ENCODE results near the gene RASGRP2.

The RASGRP2 gene

DNA sequence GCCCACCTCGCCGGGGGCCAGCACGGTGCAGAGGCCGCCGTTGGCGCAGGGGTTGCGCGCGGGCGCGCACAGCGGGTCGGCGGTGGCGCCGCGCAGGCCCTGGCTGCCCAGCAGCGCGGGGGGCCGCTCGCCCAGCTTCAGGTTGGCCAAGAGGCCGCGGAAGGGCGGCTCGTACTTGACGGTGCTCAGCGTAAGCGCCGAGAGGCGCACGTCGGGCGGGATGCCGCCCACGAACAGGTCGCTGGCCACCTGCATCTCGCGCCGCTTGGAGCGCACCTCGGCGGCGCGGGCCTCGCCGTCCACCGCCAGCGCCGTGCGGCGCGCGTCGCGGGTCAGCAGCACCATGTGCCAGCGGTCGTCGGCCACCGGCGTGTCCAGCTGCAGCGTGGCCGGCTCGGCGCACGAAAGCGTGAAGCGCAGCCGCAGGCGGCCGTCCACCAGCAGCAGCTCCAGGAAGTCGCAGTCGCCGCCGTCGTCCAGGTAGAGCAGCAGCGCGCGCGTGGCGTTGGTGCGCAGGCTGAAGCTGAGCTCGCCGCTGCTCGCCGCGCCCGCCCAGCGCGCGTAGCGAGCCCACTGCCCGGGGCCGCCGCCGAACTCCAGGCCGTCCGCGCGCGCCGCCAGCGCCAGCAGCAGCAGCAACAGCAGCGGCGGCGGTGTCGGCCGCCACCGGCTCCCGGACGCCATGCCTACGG, 30.8 kb downstream of the RASGRP2 start:
- TF ChIP-seq, protein P1, sequence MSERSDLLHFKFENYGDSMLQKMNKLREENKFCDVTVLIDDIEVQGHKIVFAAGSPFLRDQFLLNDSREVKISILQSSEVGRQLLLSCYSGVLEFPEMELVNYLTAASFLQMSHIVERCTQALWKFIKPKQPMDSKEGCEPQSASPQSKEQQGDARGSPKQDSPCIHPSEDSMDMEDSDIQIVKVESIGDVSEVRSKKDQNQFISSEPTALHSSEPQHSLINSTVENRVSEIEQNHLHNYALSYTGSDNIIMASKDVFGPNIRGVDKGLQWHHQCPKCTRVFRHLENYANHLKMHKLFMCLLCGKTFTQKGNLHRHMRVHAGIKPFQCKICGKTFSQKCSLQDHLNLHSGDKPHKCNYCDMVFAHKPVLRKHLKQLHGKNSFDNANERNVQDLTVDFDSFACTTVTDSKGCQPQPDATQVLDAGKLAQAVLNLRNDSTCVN (tag by site-specific recombination; optimal IDR thresholded peaks at IDR 0.05) = peak; percentile 34
- TF ChIP-seq ZNF837 (tag by site-specific recombination; IDR thresholded peaks at IDR 0.05) (no peak), MYNN (tag by site-specific recombination; IDR thresholded peaks at IDR 0.05; ENCODE audit: borderline replicate concordance) (no peak), SP7 (tag by site-specific recombination; IDR thresholded peaks at IDR 0.05) (no peak)
- TF ChIP-seq, protein P2, sequence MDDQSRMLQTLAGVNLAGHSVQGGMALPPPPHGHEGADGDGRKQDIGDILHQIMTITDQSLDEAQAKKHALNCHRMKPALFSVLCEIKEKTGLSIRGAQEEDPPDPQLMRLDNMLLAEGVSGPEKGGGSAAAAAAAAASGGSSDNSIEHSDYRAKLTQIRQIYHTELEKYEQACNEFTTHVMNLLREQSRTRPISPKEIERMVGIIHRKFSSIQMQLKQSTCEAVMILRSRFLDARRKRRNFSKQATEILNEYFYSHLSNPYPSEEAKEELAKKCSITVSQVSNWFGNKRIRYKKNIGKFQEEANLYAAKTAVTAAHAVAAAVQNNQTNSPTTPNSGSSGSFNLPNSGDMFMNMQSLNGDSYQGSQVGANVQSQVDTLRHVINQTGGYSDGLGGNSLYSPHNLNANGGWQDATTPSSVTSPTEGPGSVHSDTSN (CRISPR knock-in tag; IDR thresholded peaks at IDR 0.05) = peak; percentile 42; the same call in 1 of the 2 replicates
- no peaks in the 10 kb centered on the region for H3K4me1 ChIP-seq (ENCODE audit: control insufficient read depth, insufficient read depth, low read length)
- H3K9me3 ChIP-seq (ENCODE audit: control insufficient read depth, insufficient read depth, low read depth, low read length) = no peaks in the 10 kb centered on the region
- ChIA-PET CTCF (no interaction called here), POLR2A (no interaction called here)
- no peak overlapping the region for H3K4me3 ChIP-seq (ENCODE audit: low read depth, low read length)
- no peak overlapping the region for H3K27ac ChIP-seq (ENCODE audit: extremely low read depth, low read depth, low read length)
- no peaks in the 10 kb centered on the region for H3K36me3 ChIP-seq (ENCODE audit: control insufficient read depth in 2 of 2, insufficient read depth in 1 of 2, low read length in 2 of 2)

DNA sequence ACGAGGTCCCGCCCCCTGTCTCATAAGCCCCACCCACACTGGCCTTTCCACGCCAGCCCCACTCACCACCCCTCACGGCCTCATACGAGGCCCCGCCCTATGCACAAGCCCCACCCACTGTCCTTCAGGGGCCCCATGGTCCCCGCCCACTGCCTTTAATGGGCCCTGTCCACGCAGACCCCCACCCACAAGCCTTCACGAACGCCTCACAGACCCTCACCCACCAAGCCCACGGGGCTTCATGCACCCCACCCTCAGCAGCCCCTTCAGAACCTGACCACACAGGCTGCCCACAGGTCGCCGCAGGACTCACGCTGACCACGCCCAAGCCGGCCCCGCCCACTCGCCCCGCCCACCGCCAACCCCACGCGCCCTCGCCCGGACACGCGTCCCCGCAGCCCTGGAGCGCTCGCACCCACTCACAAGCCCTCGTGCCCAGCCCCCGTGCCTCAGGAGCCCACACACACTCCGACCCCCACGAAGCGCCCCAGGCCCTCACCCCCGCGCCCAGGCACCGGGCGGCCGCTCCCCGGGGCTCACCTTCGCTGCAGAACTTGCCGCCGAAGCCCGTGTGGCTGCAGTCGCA, 31.4 kb downstream of the RASGRP2 start:
- Histone ChIP-seq H3K36me3 (ENCODE audit: control insufficient read depth in 2 of 2, insufficient read depth in 1 of 2, low read length in 2 of 2) (no peaks in the 10 kb centered on the region), H3K27ac (ENCODE audit: extremely low read depth, low read depth, low read length) (no peak overlapping the region), H3K4me3 (ENCODE audit: low read depth, low read length) (no peak overlapping the region), H3K4me1 (ENCODE audit: control insufficient read depth, insufficient read depth, low read length) (no peaks in the 10 kb centered on the region), H3K9me3 (ENCODE audit: control insufficient read depth, insufficient read depth, low read depth, low read length) (no peaks in the 10 kb centered on the region)
- ChIA-PET CTCF (no interaction called here), POLR2A (no interaction called here)
- TF ChIP-seq, protein P1 (tag by site-specific recombination; optimal IDR thresholded peaks at IDR 0.05) = peak; percentile 35
- TF ChIP-seq ZNF701 (tag by site-specific recombination; IDR thresholded peaks at IDR 0.05) (no peak), SP3 (tag by site-specific recombination; IDR thresholded peaks at IDR 0.05) (0 out of 2 replicates have a peak, but pooled peaks have one; percentile 35), ZNF169 (tag by site-specific recombination; IDR thresholded peaks at IDR 0.05) (no peak), KLF9 (tag by site-specific recombination; IDR thresholded peaks at IDR 0.05; ENCODE audit: low read depth) (peak; percentile 83), ZNF174 (tag by site-specific recombination; IDR thresholded peaks at IDR 0.05) (no peak), ZNF324 (tag by site-specific recombination; IDR thresholded peaks at IDR 0.05) (no peak), ZFHX2 (tag by site-specific recombination; conservative IDR thresholded peaks at IDR 0.05) (peak; percentile 93), ZNF776 (tag by site-specific recombination; IDR thresholded peaks at IDR 0.05; ENCODE audit: borderline replicate concordance) (no peak), KLF8 (tag by site-specific recombination; IDR thresholded peaks at IDR 0.05) (peak; percentile 30; the same call in 1 of the 2 replicates), SP2 (tag by site-specific recombination; IDR thresholded peaks at IDR 0.05) (peak; percentile 39; the same call in 1 of the 2 replicates), ZNF146 (tag by site-specific recombination; IDR thresholded peaks at IDR 0.05) (no peak), KLF1 (tag by site-specific recombination; IDR thresholded peaks at IDR 0.05) (peak; percentile 80), ZBTB21 (tag by site-specific recombination; IDR thresholded peaks at IDR 0.05) (no peak), GLIS1 (tag by site-specific recombination; IDR thresholded peaks at IDR 0.05) (no peak)
- TF ChIP-seq, protein P3, sequence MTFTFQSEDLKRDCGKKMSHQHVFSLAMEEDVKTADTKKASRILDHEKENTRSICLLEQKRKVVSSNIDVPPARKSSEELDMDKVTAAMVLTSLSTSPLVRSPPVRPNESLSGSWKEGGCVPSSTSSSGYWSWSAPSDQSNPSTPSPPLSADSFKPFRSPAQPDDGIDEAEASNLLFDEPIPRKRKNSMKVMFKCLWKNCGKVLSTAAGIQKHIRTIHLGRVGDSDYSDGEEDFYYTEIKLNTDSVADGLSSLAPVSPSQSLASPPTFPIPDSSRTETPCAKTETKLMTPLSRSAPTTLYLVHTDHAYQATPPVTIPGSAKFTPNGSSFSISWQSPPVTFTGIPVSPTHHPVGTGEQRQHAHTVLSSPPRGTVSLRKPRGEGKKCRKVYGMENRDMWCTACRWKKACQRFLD (tag by site-specific recombination; IDR thresholded peaks at IDR 0.05) = no peak

All from HEK293 (cell line).